GM20431 (cell line): ENCODE results near the gene FOXE1.

Source experiments
- in situ Hi-C: fragments of 300-500 bp; cut with MseI, MboI; formaldehyde crosslinking; loops from one replicate; pipeline ENCODE4 v1.15.0; 2020; ENCODE audit warnings: low sequenced_read_pairs; ENCODE audit not compliant: unreplicated experiment

The FOXE1 gene

GRCh38 chr9:97847474-97848214 lies 5.4 kb upstream of the FOXE1 start:
- in situ Hi-C loops, result no loop called here

GRCh38 chr9:97848215-97848479 lies 4.9 kb upstream of the FOXE1 start:
- in situ Hi-C loops, result no loop called here

GRCh38 chr9:97848480-97849237 lies 4.4 kb upstream of the FOXE1 start:
- in situ Hi-C loops, result no loop called here

- in situ Hi-C loops, result no loop called here
These were observed 3.0 kb upstream of the FOXE1 start for GRCh38 chr9:97849980-97850379.

GRCh38 chr9:97850746-97851445 lies 2.1 kb upstream of the FOXE1 start:
- in situ Hi-C loops, result no loop called here

- in situ Hi-C loops, result no loop called here
These were observed 1.6 kb upstream of the FOXE1 start for GRCh38 chr9:97851446-97851883.

GRCh38 chr9:97852001-97852398 lies 1.0 kb upstream of the FOXE1 start:
- in situ Hi-C loops, result no loop called here

- in situ Hi-C loops, result no loop called here
These were observed 499 bp upstream of the FOXE1 start for GRCh38 chr9:97852399-97853055.

GRCh38 chr9:97853844-97854695 lies 1.0 kb downstream of the FOXE1 start:
- in situ Hi-C loops, result no loop called here

- in situ Hi-C loops, result no loop called here
These were observed 1.9 kb downstream of the FOXE1 start for GRCh38 chr9:97854696-97855485.

- in situ Hi-C loops, result no loop called here
These were observed 2.5 kb downstream of the FOXE1 start for GRCh38 chr9:97855486-97855875.

- in situ Hi-C loops, result no loop called here
These were observed 2.9 kb downstream of the FOXE1 start for GRCh38 chr9:97855899-97856298.

GRCh38 chr9:97856857-97857605 lies 4.0 kb downstream of the FOXE1 start:
- in situ Hi-C loops, result no loop called here

GRCh38 chr9:97857606-97858392 lies 4.8 kb downstream of the FOXE1 start:
- in situ Hi-C loops, result no loop called here

GRCh38 chr9:97858393-97858713 lies 5.3 kb downstream of the FOXE1 start:
- in situ Hi-C loops, result no loop called here

- in situ Hi-C loops, result no loop called here
These were observed 5.8 kb downstream of the FOXE1 start for GRCh38 chr9:97858826-97859225.

- in situ Hi-C loops, result no loop called here
These were observed 6.3 kb downstream of the FOXE1 start for GRCh38 chr9:97859346-97859745.
